IMR-90 (cell line): Measurements from ENCODE around the gene ST6GALNAC4. TPM values are rescaled to one million over a fixed set of nuclear protein-coding genes. Genes with fewer than 3 reads are reported as not detected.

Experiments used
- ATAC-seq: fragments of 200-7000 bp; cut with Tn5 transposase; 2 replicates; pipeline ENCODE4 v1.9.1; 2020; ENCODE audit warnings: low read depth, mild to moderate bottlenecking, moderate library complexity
- BruUV-seq: library from RNA; stranded (reverse); fragments of 400-500 nt; replicated peaks from 2 replicates; lab custom pipeline; 2021; lab: Mats Ljungman, UMichigan
- CTCF ChIA-PET: fragments of 300-600 bp; formaldehyde crosslinking; extraction: SDS; loops from one replicate; lab custom pipeline; 2021; ENCODE audit warnings: antibody characterized with exemption; lab: Yijun Ruan, JAX
- POLR2A ChIA-PET: fragments of 300-600 bp; sonication (Branson Sonifier 250); formaldehyde crosslinking; loops from one replicate; lab custom pipeline; 2022; ENCODE audit warnings: antibody characterized with exemption; ENCODE audit not compliant: unreplicated experiment; lab: Charles Lee
- DNase-seq: peaks from one replicate; pipeline ENCODE4 v3.0.0; 2013
- H2AFZ ChIP-seq: replicated peaks from 2 replicates; pipeline ENCODE3; 2013; ENCODE audit warnings: low read length, mild to moderate bottlenecking; ENCODE audit not compliant: poor library complexity
- H2AK5ac ChIP-seq: 2 replicates; pipeline ENCODE4 v1.6.1; 2013; ENCODE audit warnings: low read depth, low read length, inconsistent platforms
- H2AK9ac ChIP-seq: replicated peaks from 2 replicates; pipeline ENCODE3; 2013; ENCODE audit warnings: mild to moderate bottlenecking, low read depth, low read length, moderate library complexity; ENCODE audit not compliant: poor library complexity
- H2BK120ac ChIP-seq: 2 replicates; pipeline ENCODE4 v1.6.1; 2013; ENCODE audit warnings: low read depth, low read length, inconsistent platforms
- H2BK15ac ChIP-seq: 3 replicates; pipeline ENCODE4 v1.6.1; 2013; ENCODE audit warnings: low read depth, low read length, inconsistent platforms
- H2BK20ac ChIP-seq: 2 replicates; pipeline ENCODE4 v1.6.1; 2013; ENCODE audit warnings: low read depth, mild to moderate bottlenecking, inconsistent platforms, low read length, moderate library complexity
- H2BK5ac ChIP-seq: 2 replicates; pipeline ENCODE4 v1.6.1; 2013; ENCODE audit warnings: mild to moderate bottlenecking, low read depth, low read length, inconsistent platforms; ENCODE audit not compliant: poor library complexity, severe bottlenecking
- H3K14ac ChIP-seq: replicated peaks from 2 replicates; pipeline ENCODE4 v1.6.1; 2013; ENCODE audit warnings: low read depth, low read length, inconsistent platforms
- H3K18ac ChIP-seq: 2 replicates; pipeline ENCODE4 v1.6.1; 2013; ENCODE audit warnings: low read depth, low read length, control low read depth
- H3K23ac ChIP-seq: 2 replicates; pipeline ENCODE4 v1.6.1; 2013; ENCODE audit warnings: low read depth, low read length, inconsistent platforms
- H3K27ac ChIP-seq: 2 replicates; pipeline ENCODE4 v1.5.1; 2013; ENCODE audit warnings: mild to moderate bottlenecking, control low read depth, low read length; ENCODE audit not compliant: insufficient read depth
- H3K27me3 ChIP-seq: 2 replicates; pipeline ENCODE4 v1.6.1; 2013; ENCODE audit warnings: low read length; ENCODE audit not compliant: control insufficient read depth, insufficient read depth
- H3K36me3 ChIP-seq: 2 replicates; pipeline ENCODE4 v1.6.1; 2013; ENCODE audit warnings: low read length, mixed read lengths; ENCODE audit not compliant: control insufficient read depth, insufficient read depth
- H3K4ac ChIP-seq: 2 replicates; pipeline ENCODE4 v1.6.1; 2013; ENCODE audit warnings: low read depth, low read length, inconsistent platforms
- H3K4me1 ChIP-seq: 2 replicates; pipeline ENCODE4 v1.6.1; 2013; ENCODE audit warnings: low read length, mixed read lengths; ENCODE audit not compliant: control insufficient read depth, insufficient read depth
- H3K4me2 ChIP-seq: 2 replicates; pipeline ENCODE4 v1.6.1; 2013; ENCODE audit warnings: low read depth, mild to moderate bottlenecking, control low read depth, low read length, moderate library complexity
- H3K4me3 ChIP-seq: 2 replicates; pipeline ENCODE4 v1.5.1; 2013; ENCODE audit warnings: low read depth, mild to moderate bottlenecking, control low read depth, low read length, moderate library complexity; ENCODE audit not compliant: insufficient read depth
- H3K56ac ChIP-seq: 2 replicates; pipeline ENCODE4 v1.6.1; 2013; ENCODE audit warnings: low read length, inconsistent platforms; ENCODE audit not compliant: insufficient read depth; ENCODE audit errors: extremely low read depth
- H3K79me1 ChIP-seq, 2 experiments: 2 replicates each; pipeline ENCODE4 v1.6.1; 2013; ENCODE audit warnings: low read length in 2 of 2, inconsistent platforms in 1 of 2, low read depth in 1 of 2
- H3K9ac ChIP-seq: 2 replicates; pipeline ENCODE4 v1.6.1; 2013; ENCODE audit warnings: low read depth, low read length, control low read depth
- H3K9me1 ChIP-seq: 2 replicates; pipeline ENCODE4 v1.6.1; 2013; ENCODE audit warnings: low read length, inconsistent platforms; ENCODE audit not compliant: insufficient read depth
- H3K9me3 ChIP-seq: 2 replicates; pipeline ENCODE4 v1.6.1; 2013; ENCODE audit warnings: low read length; ENCODE audit not compliant: control insufficient read depth, insufficient read depth
- H4K20me1 ChIP-seq: 2 replicates; pipeline ENCODE4 v1.6.1; 2013; ENCODE audit warnings: low read length, inconsistent platforms; ENCODE audit not compliant: insufficient read depth
- H4K5ac ChIP-seq: 2 replicates; pipeline ENCODE4 v1.6.1; 2013; ENCODE audit warnings: mild to moderate bottlenecking, low read depth, low read length, control low read depth
- H4K8ac ChIP-seq, 2 experiments: 2 replicates each; pipeline ENCODE4 v1.6.1; 2013; ENCODE audit warnings: low read depth in 2 of 2, low read length in 2 of 2, control low read depth in 1 of 2, inconsistent platforms in 1 of 2
- H4K91ac ChIP-seq: 2 replicates; pipeline ENCODE4 v1.6.1; 2013; ENCODE audit warnings: low read depth, low read length, inconsistent platforms; ENCODE audit not compliant: insufficient read depth
- MAZ ChIP-seq: IDR thresholded peaks from 2 replicates; pipeline ENCODE4 v1.6.1; 2012; ENCODE audit warnings: low read depth, mild to moderate bottlenecking, low read length, improper control_type of control experiment, moderate library complexity, borderline replicate concordance
- MXI1 ChIP-seq: IDR thresholded peaks from 2 replicates; pipeline ENCODE4 v1.6.1; 2012; ENCODE audit warnings: low read depth, mild to moderate bottlenecking, low read length, moderate library complexity, borderline replicate concordance
- WGBS, 2 experiments: methylation state at CpG; one replicate each; pipeline versions ENCODE4 v1.1.5 to v1.1.7; 2013; ENCODE audit warnings: missing lambda C conversion rate in 2 of 2; ENCODE audit not compliant: insufficient read length in 1 of 2; ENCODE audit errors: extremely low coverage in 2 of 2; 5-methylcytosine and 5-hydroxymethylcytosine counted together
- dilution Hi-C: fragments of 300-500 bp; cut with HindIII; formaldehyde crosslinking; loops from one replicate; pipeline ENCODE4 v1.14.3; 2018; ENCODE audit warnings: low sequenced_read_pairs; ENCODE audit not compliant: unreplicated experiment
- in situ Hi-C: fragments of 300-500 bp; cut with MboI; formaldehyde crosslinking; loops from 3 replicates; pipeline ENCODE4 v1.14.3; 2019; ENCODE audit warnings: low sequenced_read_pairs, inconsistent platforms, mixed read lengths
- intact Hi-C: fragments of 100-400 bp; cut with micrococcal nuclease; formaldehyde crosslinking; loops from 2 replicates; pipeline ENCODE4 v1.10.0; 2022
- polyA plus RNA-seq, 3 experiments: library from polyadenylated mRNA; depleted of rRNA; stranded (reverse); fragments of >200 nt; gene quantifications; 2 replicates each; pipeline ENCODE4 v1.2.3, GENCODE V29; 2012; ENCODE audit warnings: low replicate concordance in 1 of 3
- total RNA-seq: library from RNA; depleted of rRNA; stranded (reverse); fragments of >200 nt; gene quantifications from 2 replicates; pipeline ENCODE4 v1.2.3, GENCODE V29; 2012
- TF ChIP-seq, protein P1 (sequence below): fragments of 150-350 bp; IDR thresholded peaks from 2 replicates; pipeline ENCODE4 v1.6.1; 2017; ENCODE audit warnings: mild to moderate bottlenecking, antibody characterized with exemption, low read length, low read depth

The ST6GALNAC4 gene
- total and polyA plus RNA-seq, 2 of the 4 experiments (the other 2 are of a cell fraction): 12.5 to 32.9 TPM

DNA sequence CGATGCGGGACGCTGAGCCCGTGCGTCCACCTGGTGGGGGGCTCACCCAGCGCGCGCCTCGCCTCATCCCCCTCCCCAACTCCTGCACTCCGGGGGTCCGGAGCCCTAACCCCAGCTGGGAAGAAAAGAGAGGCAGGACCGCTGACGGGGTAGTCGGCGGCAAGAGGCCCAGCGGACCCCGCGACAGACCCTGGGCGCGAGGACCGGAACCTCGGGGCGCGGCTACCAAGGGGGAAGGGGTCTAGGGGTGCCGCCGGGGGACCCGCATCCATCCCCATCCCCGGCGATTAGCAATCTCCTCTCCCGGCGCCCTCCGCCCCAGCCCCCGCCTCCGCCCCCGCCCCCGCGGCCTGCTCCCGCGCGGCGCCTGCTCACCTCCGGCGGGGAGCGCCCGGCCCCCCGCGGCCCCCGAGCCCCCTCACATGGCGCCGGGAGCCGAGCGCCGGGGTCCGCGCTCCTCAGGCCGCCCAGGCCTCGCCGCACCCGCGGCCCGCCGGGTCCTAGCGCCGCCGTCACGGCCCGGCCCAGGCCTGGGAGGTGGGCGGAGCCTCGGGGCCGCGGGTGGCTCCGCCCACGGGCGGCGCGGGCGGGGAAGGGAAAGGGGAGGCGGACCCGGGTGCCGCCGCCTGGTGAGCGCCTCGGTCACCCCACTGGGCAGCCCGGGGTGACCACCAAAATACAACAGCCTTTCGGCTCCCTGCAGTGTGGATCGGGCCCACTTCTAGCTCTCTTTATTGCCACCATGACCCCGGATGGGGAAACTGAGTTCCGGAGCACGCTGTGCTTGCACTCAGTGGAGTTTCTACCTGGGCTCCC lies 17.5 kb downstream of the ST6GALNAC4 start, which contains the start of gene ST6GALNAC6:
Gene ST6GALNAC6, minus strand, starts transcription at position 476 of the 816 bp plus-strand sequence. CDS start 1,622 bp downstream, outside the sequence.
- Histone ChIP-seq H2AK9ac (peak within 1 kb of the TSS; percentile 88), H4K20me1 (peaks cover 27% of the 10 kb centered on the region), H3K9ac (peak within 1 kb of the TSS; percentile 91), H3K4me3 (peak within 1 kb of the TSS; percentile 98), H3K18ac (peak within 1 kb of the TSS; percentile 90), H4K8ac (peak within 1 kb of the TSS; percentile 93 to 95), H4K5ac (peak within 1 kb of the TSS; percentile 55), H3K4ac (peak within 1 kb of the TSS; percentile 90), H4K91ac (peak within 1 kb of the TSS; percentile 68), H2BK5ac (peak within 1 kb of the TSS; percentile 89), H3K23ac (peak within 1 kb of the TSS; percentile 91), H3K36me3 (peaks cover 19% of the 10 kb centered on the region), H3K56ac (peak within 1 kb of the TSS; percentile 84), H3K9me1 (peaks cover 16% of the 10 kb centered on the region), H3K9me3 (no peaks in the 10 kb centered on the region), H3K27ac (peak within 1 kb of the TSS; percentile 95), H3K27me3 (no peaks in the 10 kb centered on the region), H2BK15ac (peak within 1 kb of the TSS; percentile 92; the same call in 1 of the 3 replicates), H2AFZ (peak within 1 kb of the TSS; percentile 91), H3K4me1 (peaks cover 30% of the 10 kb centered on the region), H3K14ac (peak within 1 kb of the TSS; percentile 85), H3K79me1 (peaks cover 19 to 50% of the 10 kb centered on the region in 2 experiments; a peak in 3 of 4 replicates), H2BK20ac (peak within 1 kb of the TSS; percentile 80), H3K4me2 (peak within 1 kb of the TSS; percentile 97), H2BK120ac (peak within 1 kb of the TSS; percentile 81), H2AK5ac (peak within 1 kb of the TSS; percentile 90)
- POLR2A ChIA-PET: no interaction called here
- in situ Hi-C loops: no loop called here
- ATAC-seq (peak; percentile 83), DNase-seq (peak; percentile 68)
- dilution Hi-C loops: no loop called here
- no TSS peak for BruUV-seq
- CTCF ChIA-PET: interaction anchor here (0.5 to 1.2 kb wide), 2 partner anchors 107 to 165 kb away, joined by 3 to 4 read pairs; partner anchors contain the start of gene TOR2A
- 2% methylated on average over 30 of the region's 89 CpGs; no CpG with 5 or more reads in 1 of the 2 experiments for WGBS, 2 experiments
- TF ChIP-seq MAZ (peak; percentile 74; the same call in 1 of the 2 replicates), MXI1 (peak; percentile 46; the same call in 1 of the 2 replicates)
- TF ChIP-seq, protein P1, sequence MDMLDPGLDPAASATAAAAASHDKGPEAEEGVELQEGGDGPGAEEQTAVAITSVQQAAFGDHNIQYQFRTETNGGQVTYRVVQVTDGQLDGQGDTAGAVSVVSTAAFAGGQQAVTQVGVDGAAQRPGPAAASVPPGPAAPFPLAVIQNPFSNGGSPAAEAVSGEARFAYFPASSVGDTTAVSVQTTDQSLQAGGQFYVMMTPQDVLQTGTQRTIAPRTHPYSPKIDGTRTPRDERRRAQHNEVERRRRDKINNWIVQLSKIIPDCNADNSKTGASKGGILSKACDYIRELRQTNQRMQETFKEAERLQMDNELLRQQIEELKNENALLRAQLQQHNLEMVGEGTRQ: no peak
- intact Hi-C loops: no loop called here
